ENCODE measurements around the gene HSD17B4. TPM values are rescaled to one million over a fixed set of nuclear protein-coding genes. Genes with fewer than 3 reads are reported as not detected.

HSD17B4 gene
- total RNA-seq, 1 experiment from 2014 or later = 107 TPM

DNA sequence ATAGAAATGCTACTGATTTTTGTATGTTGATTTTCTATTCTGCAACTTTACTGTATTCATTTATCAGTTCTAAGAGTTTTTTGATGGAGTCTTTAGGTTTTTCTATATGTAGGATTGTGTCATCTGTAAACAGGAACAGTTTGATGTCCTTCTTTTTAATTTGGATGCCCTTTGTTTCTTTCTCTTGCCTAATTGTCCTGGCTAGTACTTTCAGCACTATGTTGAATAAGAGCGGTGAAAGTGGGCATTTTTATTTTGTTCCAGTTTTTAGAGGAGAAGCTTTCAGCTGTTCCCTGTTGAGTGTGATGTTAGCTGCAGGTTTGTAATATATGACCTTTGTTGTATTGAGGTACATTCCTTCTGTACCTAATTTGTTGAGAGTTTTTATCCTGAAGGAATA lies 13.3 kb downstream of the HSD17B4 start:
- intact Hi-C loops (cut with micrococcal nuclease; ENCODE audit: unreplicated experiment) = no loop called here
- Histone ChIP-seq H3K36me3 (ENCODE audit: control insufficient read depth, insufficient read depth, low read length) (no peaks in the 10 kb centered on the region), H3K4me3 (ENCODE audit: low read depth in 2 of 2, low read length in 2 of 2) (no peak overlapping the region), H3K4me1 (ENCODE audit: control insufficient read depth, insufficient read depth, low read length) (no peaks in the 10 kb centered on the region), H3K9me3 (ENCODE audit: control insufficient read depth, insufficient read depth, low read depth, low read length) (peaks cover 14% of the 10 kb centered on the region; the same call in 1 of the 2 replicates), H3K27ac (ENCODE audit: low read length) (no peak overlapping the region), H3K27me3 (ENCODE audit: control insufficient read depth, insufficient read depth, low read length) (no peaks in the 10 kb centered on the region)
- TF ChIP-seq POLR2AphosphoS5 (IDR thresholded peaks at IDR 0.05; ENCODE audit: low read depth, low read length) (no peak), TCF7L2 (IDR thresholded peaks at IDR 0.05; ENCODE audit: low read depth, low read length) (no peak), SIN3A (IDR thresholded peaks at IDR 0.05; ENCODE audit: borderline replicate concordance, insufficient read depth, low read depth, low read length) (no peak)
- TF ChIP-seq, protein P1, sequence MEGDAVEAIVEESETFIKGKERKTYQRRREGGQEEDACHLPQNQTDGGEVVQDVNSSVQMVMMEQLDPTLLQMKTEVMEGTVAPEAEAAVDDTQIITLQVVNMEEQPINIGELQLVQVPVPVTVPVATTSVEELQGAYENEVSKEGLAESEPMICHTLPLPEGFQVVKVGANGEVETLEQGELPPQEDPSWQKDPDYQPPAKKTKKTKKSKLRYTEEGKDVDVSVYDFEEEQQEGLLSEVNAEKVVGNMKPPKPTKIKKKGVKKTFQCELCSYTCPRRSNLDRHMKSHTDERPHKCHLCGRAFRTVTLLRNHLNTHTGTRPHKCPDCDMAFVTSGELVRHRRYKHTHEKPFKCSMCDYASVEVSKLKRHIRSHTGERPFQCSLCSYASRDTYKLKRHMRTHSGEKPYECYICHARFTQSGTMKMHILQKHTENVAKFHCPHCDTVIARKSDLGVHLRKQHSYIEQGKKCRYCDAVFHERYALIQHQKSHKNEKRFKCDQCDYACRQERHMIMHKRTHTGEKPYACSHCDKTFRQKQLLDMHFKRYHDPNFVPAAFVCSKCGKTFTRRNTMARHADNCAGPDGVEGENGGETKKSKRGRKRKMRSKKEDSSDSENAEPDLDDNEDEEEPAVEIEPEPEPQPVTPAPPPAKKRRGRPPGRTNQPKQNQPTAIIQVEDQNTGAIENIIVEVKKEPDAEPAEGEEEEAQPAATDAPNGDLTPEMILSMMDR (IDR thresholded peaks at IDR 0.05) = no peak
- TF ChIP-seq, protein P2, sequence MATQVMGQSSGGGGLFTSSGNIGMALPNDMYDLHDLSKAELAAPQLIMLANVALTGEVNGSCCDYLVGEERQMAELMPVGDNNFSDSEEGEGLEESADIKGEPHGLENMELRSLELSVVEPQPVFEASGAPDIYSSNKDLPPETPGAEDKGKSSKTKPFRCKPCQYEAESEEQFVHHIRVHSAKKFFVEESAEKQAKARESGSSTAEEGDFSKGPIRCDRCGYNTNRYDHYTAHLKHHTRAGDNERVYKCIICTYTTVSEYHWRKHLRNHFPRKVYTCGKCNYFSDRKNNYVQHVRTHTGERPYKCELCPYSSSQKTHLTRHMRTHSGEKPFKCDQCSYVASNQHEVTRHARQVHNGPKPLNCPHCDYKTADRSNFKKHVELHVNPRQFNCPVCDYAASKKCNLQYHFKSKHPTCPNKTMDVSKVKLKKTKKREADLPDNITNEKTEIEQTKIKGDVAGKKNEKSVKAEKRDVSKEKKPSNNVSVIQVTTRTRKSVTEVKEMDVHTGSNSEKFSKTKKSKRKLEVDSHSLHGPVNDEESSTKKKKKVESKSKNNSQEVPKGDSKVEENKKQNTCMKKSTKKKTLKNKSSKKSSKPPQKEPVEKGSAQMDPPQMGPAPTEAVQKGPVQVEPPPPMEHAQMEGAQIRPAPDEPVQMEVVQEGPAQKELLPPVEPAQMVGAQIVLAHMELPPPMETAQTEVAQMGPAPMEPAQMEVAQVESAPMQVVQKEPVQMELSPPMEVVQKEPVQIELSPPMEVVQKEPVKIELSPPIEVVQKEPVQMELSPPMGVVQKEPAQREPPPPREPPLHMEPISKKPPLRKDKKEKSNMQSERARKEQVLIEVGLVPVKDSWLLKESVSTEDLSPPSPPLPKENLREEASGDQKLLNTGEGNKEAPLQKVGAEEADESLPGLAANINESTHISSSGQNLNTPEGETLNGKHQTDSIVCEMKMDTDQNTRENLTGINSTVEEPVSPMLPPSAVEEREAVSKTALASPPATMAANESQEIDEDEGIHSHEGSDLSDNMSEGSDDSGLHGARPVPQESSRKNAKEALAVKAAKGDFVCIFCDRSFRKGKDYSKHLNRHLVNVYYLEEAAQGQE (IDR thresholded peaks at IDR 0.05; ENCODE audit: insufficient read depth in 1 of 2, low read depth in 2 of 2, low read length in 1 of 2) = no peak
- DNase-seq (ENCODE audit: low read depth, low spot score) (no peak), ATAC-seq (no peak)
- ChIA-PET POLR2A (no interaction called here), CTCF (no interaction called here)
- in situ Hi-C loops (cut with HindIII; ENCODE audit: low pct_unique_long_range_greater_than_20kb, low sequenced_read_pairs) = no loop called here
- no TSS peak for BruUV-seq (replicated peaks)

DNA sequence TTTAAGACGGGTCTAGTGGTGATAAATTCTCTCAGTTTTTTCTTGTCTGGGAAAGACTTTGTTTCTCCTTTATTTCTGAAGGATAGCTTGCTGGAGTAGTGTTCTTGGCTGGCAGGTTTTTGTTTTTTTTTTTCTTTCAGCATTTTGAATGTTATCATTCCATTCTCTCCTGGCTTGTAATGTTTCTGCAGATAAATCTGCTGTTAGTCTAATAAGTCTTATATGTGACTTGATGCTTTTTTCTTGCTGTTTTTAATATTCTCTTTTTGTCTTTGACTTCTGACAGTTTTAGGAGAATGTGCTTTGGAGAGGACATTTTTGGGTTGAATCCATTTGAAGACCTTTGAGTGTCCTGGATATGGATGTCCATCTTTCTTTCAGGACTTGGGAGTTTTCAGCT lies 16.0 kb downstream of the HSD17B4 start:
- intact Hi-C loops (cut with micrococcal nuclease; ENCODE audit: unreplicated experiment) (no loop called here), in situ Hi-C loops (cut with HindIII; ENCODE audit: low pct_unique_long_range_greater_than_20kb, low sequenced_read_pairs) (no loop called here)
- CTCF ChIA-PET = no interaction called here
- H3K27me3 ChIP-seq (ENCODE audit: control insufficient read depth, insufficient read depth, low read length) = no peaks in the 10 kb centered on the region
- ATAC-seq (no peak), DNase-seq (ENCODE audit: low read depth, low spot score) (no peak)
- peaks cover 14% of the 10 kb centered on the region; the same call in 1 of the 2 replicates for H3K9me3 ChIP-seq (ENCODE audit: control insufficient read depth, insufficient read depth, low read depth, low read length)
- H3K27ac ChIP-seq (ENCODE audit: low read length) = no peak overlapping the region
- no peaks in the 10 kb centered on the region for H3K4me1 ChIP-seq (ENCODE audit: control insufficient read depth, insufficient read depth, low read length)
- H3K4me3 ChIP-seq (ENCODE audit: low read depth in 2 of 2, low read length in 2 of 2) = no peak overlapping the region
- TF ChIP-seq SIN3A (IDR thresholded peaks at IDR 0.05; ENCODE audit: borderline replicate concordance, insufficient read depth, low read depth, low read length) = no peak
- TF ChIP-seq TCF7L2 (IDR thresholded peaks at IDR 0.05; ENCODE audit: low read depth, low read length) = no peak
- TF ChIP-seq POLR2AphosphoS5 (IDR thresholded peaks at IDR 0.05; ENCODE audit: low read depth, low read length) = no peak
- TF ChIP-seq, protein P2 (IDR thresholded peaks at IDR 0.05; ENCODE audit: insufficient read depth in 1 of 2, low read depth in 2 of 2, low read length in 1 of 2) = no peak
- H3K36me3 ChIP-seq (ENCODE audit: control insufficient read depth, insufficient read depth, low read length) = no peaks in the 10 kb centered on the region
- no TSS peak for BruUV-seq (replicated peaks)
- POLR2A ChIA-PET = no interaction called here
